Tibial nerve (tissue), 3 donors: ENCODE measurements around the gene LETMD1.

Experiments
- POLR2A ChIP-seq, 2 donors: fragments of 450-650 bp; IDR thresholded peaks; one replicate each; pipeline ENCODE4 v1.6.1; 2017; ENCODE audit warnings: antibody characterized with exemption in 2 of 2, mild to moderate bottlenecking in 2 of 2, moderate library complexity in 2 of 2
- TF ChIP-seq, protein P1 (sequence below), 5 experiments: fragments of 200-600 bp in 3 of 5; fragments of 450-650 bp in 2 of 5; sonication (generic) in 3 of 5; IDR thresholded peaks; one replicate each; pipeline ENCODE4 v1.5.1; 2016 to 2019; ENCODE audit warnings: antibody characterized with exemption in 5 of 5, mild to moderate bottlenecking in 3 of 5, moderate library complexity in 2 of 5

DNA sequence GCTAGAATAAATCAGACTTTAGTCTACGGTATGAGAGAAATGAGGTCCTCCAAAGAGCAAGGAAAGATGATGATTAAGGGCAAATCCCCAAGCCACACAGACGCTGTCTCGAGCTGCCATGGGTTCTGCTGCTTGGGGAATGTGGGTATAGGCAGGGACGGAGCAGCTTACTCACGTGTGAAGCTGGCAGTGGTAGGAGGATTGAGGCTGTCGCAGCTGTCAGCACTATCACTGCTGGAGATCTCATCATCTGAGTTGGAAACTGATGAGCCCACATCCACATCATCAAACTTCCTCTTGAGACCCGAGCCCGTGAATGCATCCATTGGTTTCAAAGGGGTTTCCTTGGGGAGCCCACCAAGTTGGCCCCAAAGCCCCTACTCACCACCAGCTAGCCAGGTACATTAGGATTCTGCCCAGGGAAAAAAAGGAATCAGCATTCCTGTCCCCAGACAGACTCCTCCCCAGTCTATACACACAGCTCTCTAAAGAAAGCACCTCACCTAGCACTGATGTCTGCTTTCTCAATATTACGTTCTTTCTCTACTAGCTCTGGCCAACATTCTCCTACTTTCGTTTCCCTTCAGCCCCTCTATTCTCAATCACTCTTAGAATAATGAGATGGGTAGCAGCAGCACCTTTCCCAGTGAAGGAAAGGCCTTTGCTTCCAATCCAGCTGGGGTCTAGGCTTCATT lies 28.3 kb downstream of the LETMD1 start:
- TF ChIP-seq, protein P1, sequence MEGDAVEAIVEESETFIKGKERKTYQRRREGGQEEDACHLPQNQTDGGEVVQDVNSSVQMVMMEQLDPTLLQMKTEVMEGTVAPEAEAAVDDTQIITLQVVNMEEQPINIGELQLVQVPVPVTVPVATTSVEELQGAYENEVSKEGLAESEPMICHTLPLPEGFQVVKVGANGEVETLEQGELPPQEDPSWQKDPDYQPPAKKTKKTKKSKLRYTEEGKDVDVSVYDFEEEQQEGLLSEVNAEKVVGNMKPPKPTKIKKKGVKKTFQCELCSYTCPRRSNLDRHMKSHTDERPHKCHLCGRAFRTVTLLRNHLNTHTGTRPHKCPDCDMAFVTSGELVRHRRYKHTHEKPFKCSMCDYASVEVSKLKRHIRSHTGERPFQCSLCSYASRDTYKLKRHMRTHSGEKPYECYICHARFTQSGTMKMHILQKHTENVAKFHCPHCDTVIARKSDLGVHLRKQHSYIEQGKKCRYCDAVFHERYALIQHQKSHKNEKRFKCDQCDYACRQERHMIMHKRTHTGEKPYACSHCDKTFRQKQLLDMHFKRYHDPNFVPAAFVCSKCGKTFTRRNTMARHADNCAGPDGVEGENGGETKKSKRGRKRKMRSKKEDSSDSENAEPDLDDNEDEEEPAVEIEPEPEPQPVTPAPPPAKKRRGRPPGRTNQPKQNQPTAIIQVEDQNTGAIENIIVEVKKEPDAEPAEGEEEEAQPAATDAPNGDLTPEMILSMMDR (IDR thresholded peaks at IDR 0.05): no peak
- TF ChIP-seq POLR2A (IDR thresholded peaks at IDR 0.05): no peak
